ENCODE results near the gene CACNB2.

Gene CACNB2

DNA sequence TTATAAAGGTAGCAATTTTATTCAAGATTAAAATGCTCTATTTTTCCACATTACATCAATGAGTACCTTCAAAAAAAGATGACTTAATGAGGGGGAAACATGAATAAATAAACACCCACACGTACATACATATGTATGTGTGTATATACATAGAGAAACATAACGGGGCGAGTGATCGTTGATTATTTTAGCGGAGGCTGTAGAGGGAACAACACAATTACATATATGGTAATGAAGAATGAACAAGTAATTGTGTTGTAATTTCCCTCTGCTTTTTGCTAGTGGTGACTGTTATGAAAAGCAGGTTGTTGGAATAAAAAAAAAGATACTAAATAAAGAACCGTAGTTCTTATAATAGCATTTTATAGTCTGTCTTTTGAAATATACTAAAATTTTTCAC is 63.2 kb downstream of the CACNB2 start:
- TF ChIP-seq GATA2 (IDR thresholded peaks at IDR 0.05; ENCODE audit: low read depth, low read length) (no peak), GATA3 (IDR thresholded peaks at IDR 0.05; ENCODE audit: low read depth, low read length) (no peak)

DNA sequence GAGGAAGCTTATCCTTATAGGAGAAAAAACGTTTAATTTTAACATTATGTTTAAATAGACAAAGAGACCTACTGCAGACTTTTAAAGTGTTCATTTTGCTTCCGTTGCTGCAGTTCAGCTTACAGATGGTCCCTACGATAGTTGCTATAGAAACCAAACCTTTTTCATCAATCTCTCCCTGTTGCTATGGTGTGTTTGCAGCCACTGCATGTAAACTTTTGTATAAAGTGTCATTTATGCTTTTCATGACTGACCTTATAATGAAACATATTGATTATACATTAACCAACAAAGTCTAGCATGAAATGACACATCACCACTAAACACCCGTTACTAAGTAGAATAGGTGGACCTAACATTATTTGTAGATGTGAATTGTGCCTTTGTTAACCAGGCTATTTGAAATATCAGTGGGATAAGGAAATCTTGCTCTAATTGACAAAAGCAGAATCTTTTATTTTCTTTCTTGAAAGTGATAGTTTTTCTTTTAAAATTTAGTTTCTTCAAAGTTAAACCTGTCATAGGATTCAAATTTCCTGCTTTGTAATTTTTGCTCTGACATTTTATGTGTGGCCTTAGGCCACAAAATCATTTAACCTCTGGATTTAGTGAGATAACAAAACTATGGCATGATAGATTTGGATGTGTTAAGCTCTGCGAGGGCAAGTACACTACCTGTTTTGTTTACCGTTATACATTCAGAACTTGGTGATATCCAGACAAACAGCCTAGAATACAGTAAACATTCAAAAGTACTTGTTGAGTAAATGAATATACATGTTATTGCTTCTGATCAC is 64.0 kb downstream of the CACNB2 start:
- peak; percentile 93 for TF ChIP-seq GATA2 (IDR thresholded peaks at IDR 0.05; ENCODE audit: low read depth, low read length)
- TF ChIP-seq GATA3 (IDR thresholded peaks at IDR 0.05; ENCODE audit: low read depth, low read length), result peak; percentile 99

DNA sequence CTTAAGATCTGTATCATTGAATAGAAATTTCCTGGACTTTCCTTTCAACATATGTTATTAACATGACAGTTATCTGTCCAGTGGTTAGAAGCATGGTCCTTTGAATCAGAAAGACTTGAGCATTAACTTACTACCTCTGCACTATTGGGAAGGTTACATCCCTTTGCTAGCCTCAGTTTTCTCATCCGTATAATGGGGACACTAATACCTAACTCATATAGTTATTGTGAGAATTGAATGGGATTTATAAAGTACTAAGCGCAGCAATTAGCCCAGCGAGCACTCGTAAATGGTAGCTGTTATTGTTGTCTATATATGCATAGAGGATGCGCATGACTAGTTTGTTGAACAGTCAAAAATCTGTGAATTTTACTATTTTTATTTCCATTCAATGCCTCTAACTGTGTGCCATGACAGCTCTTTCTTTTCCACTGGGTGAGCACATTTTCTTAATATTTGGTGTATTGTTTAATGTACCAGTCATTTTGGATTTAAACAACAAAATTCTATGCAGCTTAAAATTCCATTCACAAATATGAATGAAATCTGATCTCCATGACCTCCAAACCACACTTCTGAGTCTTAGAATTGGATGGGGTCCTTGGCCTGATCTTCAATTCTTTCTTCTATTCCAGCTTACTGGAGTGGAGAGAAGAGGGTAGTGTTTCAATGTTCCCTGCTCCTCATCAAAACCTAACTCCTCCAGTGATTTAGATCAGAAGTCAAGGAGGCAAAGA is 65.0 kb downstream of the CACNB2 start:
- TF ChIP-seq GATA3 (IDR thresholded peaks at IDR 0.05; ENCODE audit: low read depth, low read length) (no peak), GATA2 (IDR thresholded peaks at IDR 0.05; ENCODE audit: low read depth, low read length) (no peak)

DNA sequence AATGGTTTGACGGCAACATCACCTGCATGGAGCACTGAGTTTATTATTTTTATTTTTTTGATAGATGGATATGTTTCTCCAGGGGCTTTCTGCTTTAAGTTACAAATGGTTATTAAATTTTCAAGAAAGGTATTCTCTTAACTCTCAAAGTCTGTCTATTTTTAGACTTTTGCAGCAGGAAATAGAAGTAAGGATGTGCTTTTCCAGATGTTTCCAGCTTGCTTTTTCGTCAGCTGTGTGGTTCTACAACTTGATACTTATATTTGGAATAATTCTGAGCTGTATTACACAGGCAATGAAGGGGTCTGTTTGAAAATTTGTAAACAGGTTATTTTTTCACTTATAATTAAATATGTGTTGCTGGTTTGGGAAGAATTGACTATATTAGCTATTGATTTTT is 69.0 kb downstream of the CACNB2 start:
- no peak for TF ChIP-seq GATA2 (IDR thresholded peaks at IDR 0.05; ENCODE audit: low read depth, low read length)
- no peak for TF ChIP-seq GATA3 (IDR thresholded peaks at IDR 0.05; ENCODE audit: low read depth, low read length)

DNA sequence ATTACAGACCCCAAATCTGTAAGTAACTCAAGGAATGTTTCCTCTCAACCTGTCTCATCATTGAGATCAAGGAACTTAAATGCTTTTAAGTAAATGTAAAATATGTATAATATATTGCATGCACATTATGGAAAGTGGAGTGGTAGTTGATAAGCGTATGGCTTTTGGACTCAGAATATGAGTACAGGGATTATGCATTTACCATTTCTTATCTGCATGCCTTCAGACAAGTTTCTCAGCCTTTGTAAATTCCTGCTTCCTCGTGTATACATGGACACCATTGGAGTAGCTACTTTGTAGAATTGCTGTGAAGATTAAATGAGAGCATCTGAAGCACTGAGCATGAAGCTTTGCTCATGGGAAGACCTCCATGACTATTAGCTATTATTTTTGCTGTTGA is 70.5 kb downstream of the CACNB2 start:
- TF ChIP-seq GATA2 (IDR thresholded peaks at IDR 0.05; ENCODE audit: low read depth, low read length) (no peak), GATA3 (IDR thresholded peaks at IDR 0.05; ENCODE audit: low read depth, low read length) (no peak)

DNA sequence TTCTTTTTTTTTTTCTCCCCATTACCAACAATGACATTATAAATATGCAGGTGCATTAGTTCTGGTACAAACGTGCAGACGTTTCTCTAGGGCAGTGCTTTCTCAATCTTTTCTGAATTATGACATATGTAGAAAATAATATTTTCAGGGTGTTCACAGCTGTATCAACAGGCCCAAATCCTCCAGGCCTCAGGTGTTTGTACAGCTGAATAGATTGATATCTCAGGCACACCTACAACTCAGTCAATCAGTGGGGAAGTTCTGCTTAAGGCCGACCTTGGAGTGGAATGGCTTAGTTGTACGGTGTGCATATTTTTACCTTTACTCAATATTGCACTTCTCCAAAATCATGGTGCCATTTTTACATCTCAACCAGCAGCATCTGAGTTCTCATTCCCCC is 71.6 kb downstream of the CACNB2 start:
- TF ChIP-seq GATA2 (IDR thresholded peaks at IDR 0.05; ENCODE audit: low read depth, low read length) (no peak), GATA3 (IDR thresholded peaks at IDR 0.05; ENCODE audit: low read depth, low read length) (no peak)

DNA sequence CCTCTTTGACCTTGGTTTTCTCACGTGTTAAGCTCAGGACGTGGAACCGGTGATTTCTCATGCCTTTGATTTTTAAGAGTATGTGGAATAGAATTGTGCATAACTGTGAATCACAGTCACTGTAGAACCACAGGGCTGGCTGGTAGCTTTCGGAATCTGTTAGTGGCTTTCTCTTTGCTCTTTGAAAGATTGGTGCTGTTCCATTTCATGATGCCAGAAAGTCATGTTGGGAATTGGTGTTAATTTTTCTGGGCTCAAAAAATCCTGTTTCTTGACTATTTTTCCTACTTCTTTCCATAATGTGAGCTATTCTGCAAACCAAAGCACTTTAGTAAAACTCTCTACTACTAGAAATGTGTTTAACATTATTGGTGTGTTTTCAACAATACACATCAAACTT is 73.0 kb downstream of the CACNB2 start:
- TF ChIP-seq GATA2 (IDR thresholded peaks at IDR 0.05; ENCODE audit: low read depth, low read length) (no peak), GATA3 (IDR thresholded peaks at IDR 0.05; ENCODE audit: low read depth, low read length) (no peak)

DNA sequence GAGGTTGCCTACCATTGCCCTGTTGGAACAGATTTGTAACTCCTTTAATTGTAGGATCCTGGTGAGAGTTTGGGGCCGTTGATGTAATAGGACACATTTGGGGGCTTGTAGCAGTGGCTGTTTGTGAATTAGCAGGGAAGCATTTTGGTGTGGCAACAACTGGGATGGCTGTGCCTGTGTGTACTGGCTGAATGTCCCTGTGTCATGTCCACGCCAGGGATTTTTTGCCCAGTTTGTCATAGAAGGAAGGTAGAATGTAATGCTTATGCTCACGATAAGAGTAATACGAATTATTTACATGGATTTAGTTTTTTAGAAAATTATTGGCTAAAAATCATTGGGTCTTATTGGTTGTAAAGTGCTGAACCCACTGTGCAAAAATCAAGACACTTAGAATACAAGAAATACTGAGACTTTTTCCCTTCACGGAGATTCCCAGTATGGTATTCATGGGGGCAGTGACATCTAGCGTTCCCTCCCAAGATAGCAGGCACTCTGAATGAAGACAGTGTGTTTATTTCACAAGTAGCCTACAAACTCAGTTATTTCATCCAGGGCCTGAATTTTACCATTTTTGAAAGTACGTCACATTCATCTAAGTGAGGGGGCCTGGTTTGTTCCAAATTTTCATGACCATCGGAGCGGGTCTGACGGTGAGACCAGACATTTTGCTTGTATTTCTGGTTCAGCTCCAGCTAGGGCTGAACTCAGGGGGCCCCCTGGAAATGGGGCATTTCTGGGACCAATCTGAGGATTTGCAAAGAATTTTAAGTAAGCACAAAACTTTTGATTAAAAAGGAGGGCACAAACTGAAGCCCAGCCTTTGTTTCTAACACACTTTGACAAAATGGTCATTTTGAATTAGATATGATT is 74.7 kb downstream of the CACNB2 start:
- TF ChIP-seq GATA3 (IDR thresholded peaks at IDR 0.05; ENCODE audit: low read depth, low read length) (no peak), GATA2 (IDR thresholded peaks at IDR 0.05; ENCODE audit: low read depth, low read length) (no peak)

DNA sequence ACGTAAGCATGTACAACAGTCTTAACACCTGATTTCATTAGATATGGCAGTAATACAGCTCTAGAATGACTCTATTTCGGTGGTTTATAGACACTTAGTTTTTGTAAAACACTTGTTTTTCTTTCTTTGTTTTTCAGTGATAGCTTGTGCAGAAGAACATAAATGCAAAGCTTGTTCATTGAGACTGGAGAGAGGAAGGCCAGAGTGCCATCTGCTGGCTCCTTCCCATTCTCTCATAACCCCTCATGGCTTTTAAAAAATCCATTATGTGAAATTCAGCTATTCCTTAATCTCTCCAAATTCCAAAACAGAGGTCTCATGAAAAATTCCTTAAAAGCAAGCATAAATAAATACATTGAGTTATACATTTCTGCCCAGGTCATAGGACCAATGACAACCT is 76.3 kb downstream of the CACNB2 start:
- TF ChIP-seq GATA3 (IDR thresholded peaks at IDR 0.05; ENCODE audit: low read depth, low read length) (no peak), GATA2 (IDR thresholded peaks at IDR 0.05; ENCODE audit: low read depth, low read length) (no peak)

DNA sequence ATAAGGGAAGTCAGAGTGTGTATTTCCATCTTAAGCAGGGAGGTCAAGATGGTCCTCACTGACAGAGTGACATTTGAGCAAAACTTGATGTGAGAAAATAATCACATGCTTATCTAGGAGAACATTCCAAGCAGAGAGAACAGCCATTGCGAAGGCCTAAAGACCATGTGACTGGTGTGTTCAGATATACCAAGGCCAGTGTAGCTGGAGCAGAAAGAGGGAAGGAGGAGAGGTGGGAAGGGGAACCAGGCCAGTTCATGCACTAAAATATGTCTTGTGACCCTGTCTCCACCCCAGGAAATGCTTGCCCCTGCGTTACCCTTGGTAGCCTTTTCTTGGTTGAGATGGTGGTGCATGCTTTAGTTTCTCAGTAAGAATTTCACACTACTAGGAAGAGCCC is 77.4 kb downstream of the CACNB2 start:
- TF ChIP-seq GATA3 (IDR thresholded peaks at IDR 0.05; ENCODE audit: low read depth, low read length), result no peak
- no peak for TF ChIP-seq GATA2 (IDR thresholded peaks at IDR 0.05; ENCODE audit: low read depth, low read length)

DNA sequence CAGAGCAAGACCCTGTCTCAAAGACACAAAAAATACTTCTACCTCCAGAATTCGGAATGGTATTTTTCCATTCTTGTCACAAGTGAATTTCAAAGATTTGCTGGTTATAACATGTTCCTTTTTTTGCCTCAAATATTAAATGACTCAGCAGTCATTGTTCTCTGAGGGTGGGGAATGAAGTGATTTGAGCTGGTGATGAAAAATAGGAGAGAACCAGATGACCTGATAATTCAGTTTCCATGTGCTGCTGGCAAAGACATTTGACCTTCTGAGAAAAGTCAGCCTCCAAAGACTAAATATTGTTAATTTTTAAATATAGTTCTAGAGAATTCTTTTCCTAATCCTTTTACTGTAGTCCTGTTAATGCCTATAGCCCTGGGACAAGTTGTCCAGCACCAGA is 78.9 kb downstream of the CACNB2 start:
- TF ChIP-seq GATA3 (IDR thresholded peaks at IDR 0.05; ENCODE audit: low read depth, low read length) (no peak), GATA2 (IDR thresholded peaks at IDR 0.05; ENCODE audit: low read depth, low read length) (no peak)

DNA sequence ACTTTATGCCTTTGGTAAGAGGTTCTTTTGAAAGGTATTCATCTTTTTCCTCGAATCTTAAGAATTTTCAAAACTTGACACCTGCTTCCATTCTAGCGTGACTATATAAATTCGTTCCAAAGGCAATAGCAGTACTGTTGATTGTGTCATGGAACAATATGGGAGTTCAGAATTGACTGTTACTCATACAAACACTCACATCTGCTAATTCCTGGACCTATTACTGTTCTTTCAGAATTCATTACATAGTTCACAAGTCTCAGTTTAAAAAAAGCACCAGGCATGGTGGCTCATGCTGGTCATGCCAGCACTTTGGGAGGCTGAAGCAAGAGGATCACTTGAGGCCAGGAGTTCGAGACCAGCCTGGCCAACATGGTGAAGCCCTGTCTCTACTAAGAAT is 80.9 kb downstream of the CACNB2 start:
- no peak for TF ChIP-seq GATA2 (IDR thresholded peaks at IDR 0.05; ENCODE audit: low read depth, low read length)
- no peak for TF ChIP-seq GATA3 (IDR thresholded peaks at IDR 0.05; ENCODE audit: low read depth, low read length)

DNA sequence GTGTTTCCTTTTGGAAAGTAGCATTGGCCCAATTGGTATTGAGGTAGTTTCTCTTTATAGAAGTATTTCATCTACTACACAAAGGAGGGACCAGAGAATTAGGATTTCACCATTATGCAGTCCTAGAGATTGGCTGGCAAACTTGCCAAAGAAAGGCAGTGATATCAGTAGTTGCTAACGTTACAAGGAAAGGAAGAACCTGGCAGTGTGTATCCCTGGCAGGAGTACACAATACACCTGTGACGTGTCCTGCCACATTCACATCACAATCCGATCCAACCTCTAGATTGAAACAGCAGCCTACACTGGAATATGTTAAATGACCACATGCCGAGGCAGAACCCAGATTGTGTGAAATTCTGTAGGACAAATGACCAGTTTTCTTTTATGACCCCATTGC is 81.7 kb downstream of the CACNB2 start:
- TF ChIP-seq GATA3 (IDR thresholded peaks at IDR 0.05; ENCODE audit: low read depth, low read length), result no peak
- TF ChIP-seq GATA2 (IDR thresholded peaks at IDR 0.05; ENCODE audit: low read depth, low read length), result no peak

DNA sequence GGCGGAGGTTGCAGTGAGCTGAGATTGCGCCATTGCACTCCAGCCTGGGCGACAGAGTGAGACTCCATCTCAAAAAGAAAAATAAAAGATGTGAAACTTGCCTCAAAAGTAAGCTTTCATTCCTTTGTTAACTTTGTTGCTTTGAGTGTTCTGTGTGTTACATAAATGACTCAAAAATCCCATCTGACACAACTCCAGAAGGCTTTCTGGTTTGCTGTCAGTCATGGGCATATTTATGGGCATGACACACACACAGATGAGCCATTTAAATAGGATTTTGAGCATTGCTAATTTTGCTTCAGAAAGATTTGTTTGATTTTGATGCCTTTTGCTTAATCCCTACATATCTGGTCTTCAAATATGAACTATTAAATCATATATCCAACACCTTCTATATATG is 82.6 kb downstream of the CACNB2 start:
- TF ChIP-seq GATA2 (IDR thresholded peaks at IDR 0.05; ENCODE audit: low read depth, low read length) (no peak), GATA3 (IDR thresholded peaks at IDR 0.05; ENCODE audit: low read depth, low read length) (no peak)

Data from SH-SY5Y (cell line).